GM12892 (cell line): Measurements from ENCODE around the gene UBE2K.

Source experiments
- POLR2A ChIP-seq: IDR thresholded peaks from 2 replicates; pipeline ENCODE4 v1.6.1; 2011; ENCODE audit warnings: low read depth, low read length, control low read depth
- POLR2AphosphoS5 ChIP-seq: IDR thresholded peaks from 2 replicates; pipeline ENCODE4 v1.6.1; 2011; ENCODE audit warnings: low read depth, low read length, control low read depth
- TAF1 ChIP-seq: IDR thresholded peaks from 2 replicates; pipeline ENCODE4 v1.6.1; 2011; ENCODE audit warnings: low read depth, mild to moderate bottlenecking, control low read depth, low read length, borderline replicate concordance

- TF ChIP-seq POLR2A (no peak), POLR2AphosphoS5 (no peak), TAF1 (no peak)
Observed at GRCh38 chr4:39715788-39716187, 17.9 kb downstream of the UBE2K start.
